Measurements from ENCODE around the gene ACAP3. TPM values are rescaled to one million over a fixed set of nuclear protein-coding genes. Genes with fewer than 3 reads are reported as not detected.

ACAP3 gene
- total and polyA plus RNA-seq, 2 experiments from 2014 or later, result 8.1 to 31.9 TPM

GRCh38 chr1:1356166-1356795 lies 48.6 kb upstream of the ACAP3 start:
- H3K79me2 ChIP-seq (replicated peaks; ENCODE audit: insufficient read depth), result no peaks in the 10 kb centered on the region
- TF ChIP-seq POLR2AphosphoS5 (IDR thresholded peaks at IDR 0.05; ENCODE audit: low read depth), result no peak
- no peak for TF ChIP-seq ETS1 (IDR thresholded peaks at IDR 0.05)
- TF ChIP-seq NANOG (IDR thresholded peaks at IDR 0.05; ENCODE audit: borderline replicate concordance), result no peak
- no peak for TF ChIP-seq STAT1 (IDR thresholded peaks at IDR 0.05; ENCODE audit: unreplicated experiment)
- no peak for DNase-seq (ENCODE audit: low spot score)
- H3K4me1 ChIP-seq (ENCODE audit: insufficient read depth), result peaks cover 32% of the 10 kb centered on the region
- no peak overlapping the region for H2AFZ ChIP-seq
- H3K4me1 Mint-ChIP-seq, result peaks cover 37% of the 10 kb centered on the region
- ATAC-seq, result no peak
- no peaks in the 10 kb centered on the region; the same call in 2 of the 3 replicates for H3K9me3 Mint-ChIP-seq
- no peaks in the 10 kb centered on the region; the same call in 1 of the 2 replicates for H4K20me1 ChIP-seq (replicated peaks; ENCODE audit: insufficient read depth)
- peaks cover 31% of the 10 kb centered on the region for H3F3A ChIP-seq (replicated peaks; ENCODE audit: low read depth)
- H3K4me3 Mint-ChIP-seq, result no peak overlapping the region
- no peak overlapping the region for H3K4me2 ChIP-seq
- no peaks in the 10 kb centered on the region for H3K36me3 Mint-ChIP-seq (ENCODE audit: low read depth)
- no peak overlapping the region for H3K27ac ChIP-seq (ENCODE audit: low read depth)
- H3K36me3 ChIP-seq (ENCODE audit: insufficient read depth), result no peaks in the 10 kb centered on the region
- H3K27me3 ChIP-seq (ENCODE audit: insufficient read depth), result peaks cover 28% of the 10 kb centered on the region
- no peaks in the 10 kb centered on the region for H3K9me2 ChIP-seq (ENCODE audit: insufficient read depth)
- H3K4me3 ChIP-seq, result no peak overlapping the region
- H3K27me3 Mint-ChIP-seq (ENCODE audit: insufficient read depth, low read depth, poor library complexity), result peaks cover 42% of the 10 kb centered on the region
- no peak overlapping the region for H3K27ac Mint-ChIP-seq

- TF ChIP-seq ETS1 (IDR thresholded peaks at IDR 0.05), result no peak
- TF ChIP-seq EZH2 (IDR thresholded peaks at IDR 0.05; ENCODE audit: low read depth, unreplicated experiment), result no peak
- TF ChIP-seq ZNF331 (CRISPR knock-in tag; IDR thresholded peaks at IDR 0.05; ENCODE audit: low read depth), result no peak
- TF ChIP-seq ZNF114 (CRISPR knock-in tag; IDR thresholded peaks at IDR 0.05), result no peak
- Histone ChIP-seq H3K4me3 (peak overlapping the region; percentile 69; the same call in 1 of the 2 replicates), H3K9me2 (ENCODE audit: insufficient read depth) (no peaks in the 10 kb centered on the region), H3K27me3 (ENCODE audit: insufficient read depth) (peaks cover 28% of the 10 kb centered on the region), H3K79me2 (replicated peaks; ENCODE audit: insufficient read depth) (no peaks in the 10 kb centered on the region), H2AFZ (no peak overlapping the region), H3K4me2 (peak overlapping the region; percentile 90; the same call in 1 of the 2 replicates), H3K4me1 (ENCODE audit: insufficient read depth) (peaks cover 32% of the 10 kb centered on the region), H3F3A (replicated peaks; ENCODE audit: low read depth) (peaks cover 25% of the 10 kb centered on the region), H3K27ac (ENCODE audit: low read depth) (no peak overlapping the region), H4K20me1 (replicated peaks; ENCODE audit: insufficient read depth) (no peaks in the 10 kb centered on the region; the same call in 1 of the 2 replicates), H3K36me3 (ENCODE audit: insufficient read depth) (no peaks in the 10 kb centered on the region)
- DNase-seq (ENCODE audit: low spot score) (no peak), ATAC-seq (peak; percentile 2)
- peaks cover 30% of the 10 kb centered on the region for H3K4me1 Mint-ChIP-seq
- peaks cover 39% of the 10 kb centered on the region for H3K27me3 Mint-ChIP-seq (ENCODE audit: insufficient read depth, low read depth, poor library complexity)
- no peak overlapping the region for H3K4me3 Mint-ChIP-seq
- no peaks in the 10 kb centered on the region for H3K9me3 Mint-ChIP-seq
- H3K36me3 Mint-ChIP-seq (ENCODE audit: low read depth), result no peaks in the 10 kb centered on the region
- no peak overlapping the region for H3K27ac Mint-ChIP-seq
These were observed 47.7 kb upstream of the ACAP3 start for GRCh38 chr1:1355416-1355815.

All from GM23338 (cell line).